DOHH2 (cell line): ENCODE data around the gene EXOC6B.
"Not testable (repeated sequence)": the region's sequence is repeated elsewhere in the genome, so short reads cannot be mapped to it uniquely, and the experiment has no call there.

ENCODE experiments used
- H3F3A ChIP-seq: fragments of 200-600 bp; sonication (generic), shearing (Covaris generic); 2 replicates; pipeline ENCODE4 v1.6.0; 2016; ENCODE audit warnings: antibody characterized with exemption, mild to moderate bottlenecking; ENCODE audit not compliant: control insufficient read depth, insufficient read depth
- H3K27ac ChIP-seq: fragments of 200-600 bp; sonication (generic); 2 replicates; pipeline ENCODE4 v1.5.1; 2014; ENCODE audit warnings: low read depth, mild to moderate bottlenecking, low read length, moderate library complexity
- H3K27me3 ChIP-seq: fragments of 200-600 bp; sonication (generic); 2 replicates; pipeline ENCODE4 v1.6.1; 2014; ENCODE audit warnings: mild to moderate bottlenecking, low read length, mixed read lengths; ENCODE audit not compliant: control insufficient read depth
- H3K36me3 ChIP-seq: fragments of 200-600 bp; sonication (generic); 2 replicates; pipeline ENCODE4 v1.6.1; 2014; ENCODE audit warnings: mild to moderate bottlenecking, low read length, moderate library complexity, mixed read lengths; ENCODE audit not compliant: control insufficient read depth
- H3K4me1 ChIP-seq: fragments of 200-600 bp; sonication (generic); 2 replicates; pipeline ENCODE4 v1.6.1; 2014; ENCODE audit warnings: mild to moderate bottlenecking, low read length, mixed read lengths; ENCODE audit not compliant: control insufficient read depth
- H3K4me2 ChIP-seq: fragments of 200-600 bp; sonication (generic); 2 replicates; pipeline ENCODE4 v1.6.0; 2014; ENCODE audit warnings: mild to moderate bottlenecking, low read length, moderate library complexity
- H3K4me3 ChIP-seq: fragments of 200-600 bp; sonication (generic); 2 replicates; pipeline ENCODE4 v1.5.1; 2014; ENCODE audit warnings: mild to moderate bottlenecking, low read length, mixed read lengths
- H3K79me2 ChIP-seq: fragments of 200-600 bp; sonication (generic); 2 replicates; pipeline ENCODE4 v1.6.1; 2014; ENCODE audit warnings: mild to moderate bottlenecking, low read length, mixed read lengths; ENCODE audit not compliant: control insufficient read depth
- H3K9me2 ChIP-seq: fragments of 200-600 bp; sonication (generic); replicated peaks from 2 replicates; pipeline ENCODE4 v1.6.1; 2014; ENCODE audit warnings: mild to moderate bottlenecking, low read length, mixed read lengths; ENCODE audit not compliant: control insufficient read depth
- H3K9me3 ChIP-seq: fragments of 200-600 bp; sonication (generic); 2 replicates; pipeline ENCODE4 v1.6.1; 2014; ENCODE audit warnings: antibody characterized with exemption, low read length, mixed read lengths; ENCODE audit not compliant: control insufficient read depth, insufficient read depth
- H4K20me1 ChIP-seq: fragments of 200-600 bp; sonication (generic); 2 replicates; pipeline ENCODE4 v1.6.0; 2014; ENCODE audit warnings: low read depth, mild to moderate bottlenecking, antibody characterized with exemption, low read length, moderate library complexity; ENCODE audit not compliant: control insufficient read depth, insufficient read depth
- CTCF ChIP-seq: fragments of 200-600 bp; sonication (generic); IDR thresholded peaks from one replicate; pipeline ENCODE4 v1.5.1; 2014; ENCODE audit warnings: antibody characterized with exemption, mild to moderate bottlenecking, low read depth, low read length; ENCODE audit not compliant: poor library complexity, severe bottlenecking
- EZH2phosphoT487 ChIP-seq: fragments of 200-600 bp; sonication (generic); IDR thresholded peaks from 2 replicates; pipeline ENCODE4 v1.6.1; 2017; ENCODE audit warnings: borderline replicate concordance, mild to moderate bottlenecking, antibody characterized with exemption, low read length, moderate library complexity, mixed read lengths

Gene EXOC6B

GRCh38 chr2:72562451-72563153, 263.2 kb downstream of the EXOC6B start:
- H3K79me2 ChIP-seq: no peaks in the 10 kb centered on the region
- no peak overlapping the region for H3K4me3 ChIP-seq
- TF ChIP-seq EZH2phosphoT487: no peak
- TF ChIP-seq CTCF: no peak
- no peaks in the 10 kb centered on the region for H3K27me3 ChIP-seq
- no peaks in the 10 kb centered on the region for H3K9me2 ChIP-seq
- no peaks in the 10 kb centered on the region for H4K20me1 ChIP-seq
- H3K4me2 ChIP-seq: no peak overlapping the region
- H3K9me3 ChIP-seq: no peaks in the 10 kb centered on the region
- H3F3A ChIP-seq: no peaks in the 10 kb centered on the region
- no peak overlapping the region for H3K27ac ChIP-seq
- no peaks in the 10 kb centered on the region for H3K36me3 ChIP-seq
- H3K4me1 ChIP-seq: no peaks in the 10 kb centered on the region

- no peak overlapping the region for H3K4me2 ChIP-seq
- H3K27me3 ChIP-seq: no peaks in the 10 kb centered on the region
- H3F3A ChIP-seq: no peaks in the 10 kb centered on the region
- no peaks in the 10 kb centered on the region for H3K36me3 ChIP-seq
- no peaks in the 10 kb centered on the region for H3K79me2 ChIP-seq
- H3K9me2 ChIP-seq: no peaks in the 10 kb centered on the region
- TF ChIP-seq EZH2phosphoT487: no peak
- TF ChIP-seq CTCF: no peak
- no peak overlapping the region for H3K4me3 ChIP-seq
- H3K9me3 ChIP-seq: no peaks in the 10 kb centered on the region
- no peak overlapping the region for H3K27ac ChIP-seq
- no peaks in the 10 kb centered on the region for H4K20me1 ChIP-seq
- H3K4me1 ChIP-seq: no peaks in the 10 kb centered on the region
Observed at GRCh38 chr2:72561621-72562318, 264.1 kb downstream of the EXOC6B start.

GRCh38 chr2:72555943-72556342, 269.9 kb downstream of the EXOC6B start:
- no peaks in the 10 kb centered on the region for H3K79me2 ChIP-seq
- H3K27me3 ChIP-seq: no peaks in the 10 kb centered on the region
- H3K9me3 ChIP-seq: no peaks in the 10 kb centered on the region
- no peak overlapping the region for H3K4me3 ChIP-seq
- H3F3A ChIP-seq: no peaks in the 10 kb centered on the region
- no peaks in the 10 kb centered on the region for H3K36me3 ChIP-seq
- H3K27ac ChIP-seq: no peak overlapping the region
- TF ChIP-seq EZH2phosphoT487 (no peak), CTCF (no peak)
- no peaks in the 10 kb centered on the region for H4K20me1 ChIP-seq
- H3K4me2 ChIP-seq: no peak overlapping the region
- no peaks in the 10 kb centered on the region for H3K9me2 ChIP-seq
- no peaks in the 10 kb centered on the region for H3K4me1 ChIP-seq

- H4K20me1 ChIP-seq, H3K79me2 ChIP-seq, H3K27me3 ChIP-seq, H3K4me2 ChIP-seq, H3K4me3 ChIP-seq, H3K36me3 ChIP-seq, H3K9me2 ChIP-seq, H3K4me1 ChIP-seq, H3F3A ChIP-seq, H3K9me3 ChIP-seq, H3K27ac ChIP-seq: not testable (repeated sequence)
Observed at GRCh38 chr2:72555363-72555762, 270.5 kb downstream of the EXOC6B start.

GRCh38 chr2:72554910-72555309, 270.9 kb downstream of the EXOC6B start:
- not testable (repeated sequence) for H3K4me3 ChIP-seq, H3K27ac ChIP-seq, H3K27me3 ChIP-seq, H3K36me3 ChIP-seq, H3K9me3 ChIP-seq, H3K79me2 ChIP-seq, H4K20me1 ChIP-seq, H3K9me2 ChIP-seq, H3F3A ChIP-seq, H3K4me1 ChIP-seq, H3K4me2 ChIP-seq
